PC-3 (cell line): Measurements from ENCODE around the gene VSX1.

Source experiments
- EZH2 ChIP-seq: fragments of 300-600 bp; sonication (generic); IDR thresholded peaks from one replicate; pipeline ENCODE4 v1.6.1; 2017; ENCODE audit warnings: antibody characterized with exemption, mild to moderate bottlenecking, low read length; ENCODE audit not compliant: unreplicated experiment
- TF ChIP-seq, protein P1 (sequence below): fragments of 300-600 bp; sonication (generic); conservative IDR thresholded peaks from 2 replicates; pipeline ENCODE4 v1.5.1; 2017; ENCODE audit warnings: antibody characterized with exemption, low read depth, mild to moderate bottlenecking, low read length

DNA sequence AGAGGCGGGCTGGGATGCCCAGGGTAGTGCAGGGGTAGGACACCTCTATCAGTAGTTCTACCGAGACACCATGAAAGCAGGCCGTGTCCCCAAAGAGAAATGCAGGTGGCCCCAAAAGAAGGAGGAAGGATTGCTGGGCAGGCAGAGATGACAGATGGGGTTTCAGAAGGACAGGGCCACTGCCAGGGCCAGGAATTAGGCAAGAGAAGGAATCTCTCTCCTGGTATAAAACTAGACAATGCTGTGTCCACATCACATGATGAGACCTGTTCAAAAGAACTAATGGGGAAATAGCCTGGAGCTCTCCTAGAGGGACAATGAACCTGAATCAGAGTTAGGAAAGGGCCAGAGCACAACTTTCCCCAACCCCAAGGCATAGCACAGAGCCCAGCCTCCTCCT, 21.6 kb upstream of the VSX1 start:
- TF ChIP-seq, protein P1, sequence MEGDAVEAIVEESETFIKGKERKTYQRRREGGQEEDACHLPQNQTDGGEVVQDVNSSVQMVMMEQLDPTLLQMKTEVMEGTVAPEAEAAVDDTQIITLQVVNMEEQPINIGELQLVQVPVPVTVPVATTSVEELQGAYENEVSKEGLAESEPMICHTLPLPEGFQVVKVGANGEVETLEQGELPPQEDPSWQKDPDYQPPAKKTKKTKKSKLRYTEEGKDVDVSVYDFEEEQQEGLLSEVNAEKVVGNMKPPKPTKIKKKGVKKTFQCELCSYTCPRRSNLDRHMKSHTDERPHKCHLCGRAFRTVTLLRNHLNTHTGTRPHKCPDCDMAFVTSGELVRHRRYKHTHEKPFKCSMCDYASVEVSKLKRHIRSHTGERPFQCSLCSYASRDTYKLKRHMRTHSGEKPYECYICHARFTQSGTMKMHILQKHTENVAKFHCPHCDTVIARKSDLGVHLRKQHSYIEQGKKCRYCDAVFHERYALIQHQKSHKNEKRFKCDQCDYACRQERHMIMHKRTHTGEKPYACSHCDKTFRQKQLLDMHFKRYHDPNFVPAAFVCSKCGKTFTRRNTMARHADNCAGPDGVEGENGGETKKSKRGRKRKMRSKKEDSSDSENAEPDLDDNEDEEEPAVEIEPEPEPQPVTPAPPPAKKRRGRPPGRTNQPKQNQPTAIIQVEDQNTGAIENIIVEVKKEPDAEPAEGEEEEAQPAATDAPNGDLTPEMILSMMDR = no peak
- no peak for TF ChIP-seq EZH2
